Muscle layer of duodenum (tissue), 2 donors: ENCODE measurements around the gene MBNL1.

ENCODE experiments used
- H3K27ac ChIP-seq: one replicate; pipeline ENCODE4 v1.7.0; 2013; ENCODE audit warnings: mild to moderate bottlenecking, low read length
- H3K27me3 ChIP-seq: one replicate; pipeline ENCODE4 v1.7.0; 2013; ENCODE audit warnings: low read depth, mild to moderate bottlenecking, control low read depth, low read length
- H3K36me3 ChIP-seq, 2 donors: one replicate each; pipeline ENCODE4 v1.7.0; 2013; ENCODE audit warnings: low read length in 2 of 2, control low read depth in 1 of 2, mild to moderate bottlenecking in 1 of 2; ENCODE audit not compliant: insufficient read depth in 2 of 2, control insufficient read depth in 1 of 2
- H3K4me1 ChIP-seq, 2 donors: one replicate each; pipeline ENCODE4 v1.7.0; 2013; ENCODE audit warnings: low read length in 2 of 2, mild to moderate bottlenecking in 2 of 2, control low read depth in 1 of 2, moderate library complexity in 1 of 2; ENCODE audit not compliant: insufficient read depth in 2 of 2, control insufficient read depth in 1 of 2
- H3K4me3 ChIP-seq, 2 donors: one replicate each; pipeline ENCODE4 v1.7.0; 2013; ENCODE audit warnings: low read length in 2 of 2, low read depth in 1 of 2, mild to moderate bottlenecking in 1 of 2
- H3K9me3 ChIP-seq, 2 donors: one replicate each; pipeline ENCODE4 v1.7.0; 2013; ENCODE audit warnings: low read length in 2 of 2, control low read depth in 1 of 2, mild to moderate bottlenecking in 1 of 2; ENCODE audit not compliant: control insufficient read depth in 1 of 2
- donor health status: healthy.

The MBNL1 gene

DNA sequence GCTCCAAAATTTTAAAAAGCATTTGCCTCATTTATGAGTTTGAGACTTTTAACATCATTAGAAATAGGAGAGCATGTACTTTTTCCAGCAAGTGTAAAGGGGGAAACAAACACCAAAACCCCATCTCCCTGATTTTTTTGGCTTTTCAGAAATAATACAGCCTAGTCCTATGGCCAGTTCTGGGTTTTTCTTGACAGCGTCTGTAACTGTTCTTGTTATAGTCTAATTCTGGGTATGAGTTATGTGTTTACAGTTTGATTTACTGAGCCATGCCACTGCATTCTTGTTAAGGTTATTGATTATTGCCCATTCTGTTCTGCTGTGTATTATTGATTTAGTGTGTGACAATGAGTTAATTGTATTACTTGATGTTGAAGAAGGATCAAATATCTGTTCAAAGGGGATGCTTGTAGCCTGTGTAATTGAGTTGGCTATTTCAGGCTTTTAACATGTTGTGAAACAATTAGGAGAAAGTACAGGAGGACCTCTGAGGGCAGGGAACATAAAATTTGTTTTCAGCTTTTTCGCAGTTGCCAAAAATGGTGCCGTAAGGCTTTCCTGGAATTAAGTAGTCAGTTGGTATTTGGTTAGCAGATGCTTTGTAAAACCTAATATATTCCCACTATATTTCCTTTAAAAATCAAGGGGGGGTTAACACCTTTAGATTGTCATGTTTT is 46.1 kb downstream of the MBNL1 start:
- Histone ChIP-seq H3K9me3 (no peaks in the 10 kb centered on the region), H3K4me1 (peaks cover 16 to 28% of the 10 kb centered on the region in 2 donors), H3K27ac (peak overlapping the region; percentile 74), H3K36me3 (no peaks in the 10 kb centered on the region), H3K4me3 (no peak overlapping the region), H3K27me3 (no peaks in the 10 kb centered on the region)

DNA sequence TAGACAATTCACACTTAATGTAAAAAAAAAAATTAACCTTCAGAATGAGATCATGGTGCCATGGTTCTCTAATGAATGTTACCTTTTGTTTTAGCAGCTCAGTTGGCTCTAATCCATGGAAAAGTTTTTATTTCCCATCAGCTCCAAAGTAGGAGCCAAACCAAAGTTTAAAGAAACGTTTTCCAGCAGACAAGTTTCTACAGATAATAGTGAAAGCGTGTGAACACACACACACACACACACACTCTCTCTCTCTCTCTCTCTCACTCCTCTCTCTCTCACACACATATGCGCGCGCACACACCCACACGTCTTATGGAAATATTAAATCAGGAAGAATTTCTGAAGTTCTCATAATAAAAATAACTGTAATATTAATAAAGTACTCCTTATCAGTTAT is 46.9 kb downstream of the MBNL1 start:
- H3K9me3 ChIP-seq: no peaks in the 10 kb centered on the region
- peaks cover 0 to 4% of the 10 kb centered on the region in 2 donors for H3K36me3 ChIP-seq
- H3K27ac ChIP-seq: peak overlapping the region; percentile 2
- H3K4me1 ChIP-seq: peaks cover 18 to 36% of the 10 kb centered on the region in 2 donors
- no peaks in the 10 kb centered on the region for H3K27me3 ChIP-seq
- H3K4me3 ChIP-seq: no peak overlapping the region

DNA sequence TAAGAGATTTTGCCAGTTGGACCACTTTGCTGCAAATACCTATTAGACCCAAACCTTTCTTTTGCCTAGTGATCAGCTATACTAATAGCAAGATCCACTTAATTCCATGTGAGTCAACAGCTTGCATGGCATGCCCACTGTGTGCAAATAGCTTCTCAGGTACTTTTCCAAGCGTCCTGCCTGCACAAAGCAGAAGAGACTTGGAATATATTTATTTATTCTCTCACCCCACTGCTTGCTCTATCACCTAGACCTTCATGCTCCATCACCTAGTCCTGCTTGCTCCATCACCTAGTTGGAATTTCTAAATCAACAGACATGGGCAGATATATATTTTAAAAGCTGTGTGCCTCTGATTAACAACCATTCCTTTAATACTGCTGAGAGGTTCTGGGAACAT is 47.6 kb downstream of the MBNL1 start:
- peaks cover 18 to 39% of the 10 kb centered on the region in 2 donors for H3K4me1 ChIP-seq
- H3K9me3 ChIP-seq: no peaks in the 10 kb centered on the region
- H3K27ac ChIP-seq: no peak overlapping the region
- H3K27me3 ChIP-seq: no peaks in the 10 kb centered on the region
- peaks cover 0 to 4% of the 10 kb centered on the region in 2 donors for H3K36me3 ChIP-seq
- no peak overlapping the region for H3K4me3 ChIP-seq

DNA sequence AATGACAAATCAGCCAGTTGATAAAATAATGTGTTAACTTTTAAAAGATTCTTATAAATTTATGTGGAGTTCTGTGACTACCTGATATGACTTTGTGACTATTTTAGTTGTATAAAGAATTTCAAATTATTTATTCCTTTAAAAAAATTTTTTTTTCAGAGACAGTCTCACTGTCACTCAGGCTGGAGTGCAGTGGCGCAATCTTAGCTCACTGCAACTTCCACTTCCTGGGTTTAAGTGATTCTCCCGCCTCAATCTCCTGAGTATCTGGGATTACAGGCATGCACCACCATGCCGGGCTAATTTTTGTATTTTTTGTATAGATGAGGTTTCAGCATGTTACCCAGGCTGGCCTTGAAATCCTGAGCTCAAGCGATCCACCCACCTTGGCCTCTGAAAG is 48.5 kb downstream of the MBNL1 start:
- Histone ChIP-seq H3K4me1 (peaks cover 18 to 48% of the 10 kb centered on the region in 2 donors), H3K27ac (no peak overlapping the region), H3K4me3 (no peak overlapping the region), H3K36me3 (peaks cover 0 to 4% of the 10 kb centered on the region in 2 donors), H3K27me3 (no peaks in the 10 kb centered on the region), H3K9me3 (no peaks in the 10 kb centered on the region)

DNA sequence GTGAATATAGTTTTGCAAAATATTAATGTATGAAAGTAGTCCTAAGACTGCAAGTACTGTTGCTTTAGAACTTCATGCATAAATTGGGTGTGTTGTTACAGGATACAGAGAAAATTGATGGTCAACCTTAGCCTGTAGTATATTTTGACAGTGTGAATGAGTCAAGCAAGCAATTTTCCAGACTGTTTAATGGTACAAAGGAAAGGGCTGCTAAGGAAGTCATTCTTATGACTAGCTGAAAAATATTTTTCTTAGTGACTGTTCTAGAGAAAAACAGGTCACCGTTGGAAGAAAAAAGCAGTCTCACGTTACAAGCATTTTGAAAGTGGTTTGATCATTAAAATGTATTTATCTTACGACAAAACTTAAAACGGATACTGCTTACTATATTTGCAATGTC is 49.2 kb downstream of the MBNL1 start:
- peak overlapping the region; percentile 62 for H3K27ac ChIP-seq
- H3K27me3 ChIP-seq: no peaks in the 10 kb centered on the region
- peaks cover 0 to 4% of the 10 kb centered on the region in 2 donors for H3K36me3 ChIP-seq
- H3K4me3 ChIP-seq: no peak overlapping the region
- peaks cover 18 to 53% of the 10 kb centered on the region in 2 donors for H3K4me1 ChIP-seq
- H3K9me3 ChIP-seq: no peaks in the 10 kb centered on the region

DNA sequence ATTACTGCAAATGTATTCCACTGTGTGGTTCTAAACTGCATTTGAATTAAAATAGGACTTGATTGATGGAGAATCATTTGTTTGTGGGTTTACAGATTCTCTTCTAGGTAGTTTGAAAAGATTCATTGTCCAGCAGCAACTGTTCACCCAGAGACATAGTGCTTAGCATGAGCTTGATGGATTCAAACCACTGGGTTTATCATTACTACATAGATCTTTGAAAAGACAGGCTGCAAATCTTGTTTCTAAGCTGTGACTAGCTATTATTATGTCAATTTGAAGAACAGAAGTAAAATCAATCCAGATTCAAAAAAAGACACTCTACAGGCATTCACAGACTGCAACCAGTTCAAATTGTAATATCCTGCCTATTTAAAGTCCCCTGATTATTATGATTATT is 49.8 kb downstream of the MBNL1 start:
- H3K4me1 ChIP-seq: peaks cover 18 to 53% of the 10 kb centered on the region in 2 donors
- H3K9me3 ChIP-seq: no peaks in the 10 kb centered on the region
- H3K27me3 ChIP-seq: no peaks in the 10 kb centered on the region
- peak overlapping the region; percentile 62 for H3K27ac ChIP-seq
- peaks cover 0 to 4% of the 10 kb centered on the region in 2 donors for H3K36me3 ChIP-seq
- H3K4me3 ChIP-seq: no peak overlapping the region

DNA sequence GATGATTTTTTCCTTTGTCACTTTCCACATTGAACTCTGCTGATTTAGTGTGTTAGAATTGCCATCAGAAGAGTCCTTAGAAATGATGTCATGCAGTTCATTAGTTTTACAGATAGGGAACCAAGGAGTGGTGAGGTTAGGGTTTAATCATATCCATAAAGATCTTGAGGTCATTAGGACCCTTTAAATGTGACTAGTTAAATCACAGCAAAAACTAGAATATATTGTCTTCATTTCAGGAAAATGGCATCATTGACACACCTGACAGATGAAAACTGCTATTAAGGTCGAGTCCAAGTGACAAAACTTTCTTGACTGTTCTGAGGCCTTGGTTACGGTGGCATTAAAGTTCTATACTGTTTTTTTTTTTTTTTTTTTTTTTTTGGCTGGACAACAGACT is 50.5 kb downstream of the MBNL1 start:
- Histone ChIP-seq H3K27ac (no peak overlapping the region), H3K36me3 (peaks cover 0 to 4% of the 10 kb centered on the region in 2 donors), H3K4me1 (peaks cover 18 to 54% of the 10 kb centered on the region in 2 donors), H3K9me3 (no peaks in the 10 kb centered on the region), H3K4me3 (no peak overlapping the region), H3K27me3 (no peaks in the 10 kb centered on the region)

DNA sequence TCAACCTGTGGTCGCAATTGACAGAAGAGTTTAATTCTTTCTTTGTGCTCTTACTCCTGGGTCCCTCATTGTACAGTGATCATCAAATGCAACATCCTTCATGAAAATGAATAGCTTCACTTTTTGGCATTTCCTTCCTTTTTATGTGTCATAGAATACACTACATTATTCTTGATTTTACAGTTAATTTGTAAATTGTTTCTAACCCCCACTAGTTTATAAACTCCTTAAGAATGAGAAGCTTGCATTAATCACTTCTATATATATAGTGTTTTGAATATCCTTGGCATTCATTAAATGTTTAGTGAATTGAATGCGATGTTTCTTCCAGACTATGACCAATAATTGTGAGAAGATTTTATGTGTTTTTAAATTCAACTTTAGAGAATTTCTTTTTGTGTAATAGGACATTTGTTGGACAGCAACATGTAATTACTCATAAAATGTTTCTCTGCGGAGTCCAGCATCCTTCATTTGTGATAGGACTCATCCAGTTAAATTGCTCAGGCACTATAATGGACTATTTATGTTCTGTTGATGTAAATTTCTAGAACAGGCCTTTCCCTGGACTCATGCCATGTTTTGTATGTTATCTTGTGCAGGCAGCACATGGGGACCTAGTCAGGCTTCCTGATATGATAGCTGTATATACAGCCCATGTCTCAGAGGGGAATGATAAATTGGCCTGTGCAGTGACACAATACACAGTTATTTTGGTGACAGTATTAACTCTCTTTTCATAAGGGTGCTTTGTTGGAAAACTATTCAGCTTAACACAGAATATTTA is 51.3 kb downstream of the MBNL1 start:
- H3K27ac ChIP-seq: peak overlapping the region; percentile 43
- peaks cover 13 to 57% of the 10 kb centered on the region in 2 donors for H3K4me1 ChIP-seq
- no peaks in the 10 kb centered on the region for H3K9me3 ChIP-seq
- peaks cover 0 to 4% of the 10 kb centered on the region in 2 donors for H3K36me3 ChIP-seq
- no peak overlapping the region for H3K4me3 ChIP-seq
- H3K27me3 ChIP-seq: no peaks in the 10 kb centered on the region

DNA sequence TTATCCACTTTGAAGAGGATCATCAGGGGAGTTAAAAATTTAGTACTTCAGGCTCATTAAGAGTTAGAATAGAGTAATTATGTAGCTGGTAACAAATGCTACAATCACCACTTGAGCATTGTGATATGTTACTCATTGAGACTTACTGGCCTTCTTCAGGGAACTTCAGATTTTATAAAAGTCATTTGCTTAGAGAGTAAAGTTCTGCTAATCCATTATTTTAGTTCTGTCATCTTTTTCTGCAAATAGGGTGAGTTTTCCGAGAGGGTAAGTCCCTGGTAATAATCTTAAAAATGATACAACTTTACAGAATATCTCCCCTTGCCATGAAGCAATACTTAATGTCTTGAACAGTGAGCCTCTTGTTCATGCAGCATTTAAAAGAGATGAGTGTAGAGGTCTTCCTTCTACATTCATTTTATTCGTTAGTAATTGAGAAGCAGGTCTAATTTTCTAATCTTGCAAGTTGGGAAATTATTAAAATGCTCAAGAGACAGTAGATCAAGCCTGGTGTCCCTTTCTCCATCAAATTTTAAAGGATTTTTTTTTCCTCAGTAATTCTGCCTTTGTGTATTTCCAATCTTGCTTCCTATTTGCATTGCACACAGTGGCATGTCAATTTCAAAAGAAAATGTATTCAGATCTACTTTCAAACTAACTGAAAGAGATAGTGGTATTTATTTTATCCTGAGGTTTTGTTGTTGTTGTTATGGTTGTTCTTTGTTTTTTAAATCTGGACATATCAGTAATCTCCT is 52.6 kb downstream of the MBNL1 start:
- Histone ChIP-seq H3K4me1 (peaks cover 9 to 45% of the 10 kb centered on the region in 2 donors), H3K4me3 (no peak overlapping the region), H3K9me3 (peaks cover 0 to 4% of the 10 kb centered on the region in 2 donors), H3K36me3 (peaks cover 0 to 7% of the 10 kb centered on the region in 2 donors), H3K27me3 (no peaks in the 10 kb centered on the region), H3K27ac (peak overlapping the region; percentile 6)

DNA sequence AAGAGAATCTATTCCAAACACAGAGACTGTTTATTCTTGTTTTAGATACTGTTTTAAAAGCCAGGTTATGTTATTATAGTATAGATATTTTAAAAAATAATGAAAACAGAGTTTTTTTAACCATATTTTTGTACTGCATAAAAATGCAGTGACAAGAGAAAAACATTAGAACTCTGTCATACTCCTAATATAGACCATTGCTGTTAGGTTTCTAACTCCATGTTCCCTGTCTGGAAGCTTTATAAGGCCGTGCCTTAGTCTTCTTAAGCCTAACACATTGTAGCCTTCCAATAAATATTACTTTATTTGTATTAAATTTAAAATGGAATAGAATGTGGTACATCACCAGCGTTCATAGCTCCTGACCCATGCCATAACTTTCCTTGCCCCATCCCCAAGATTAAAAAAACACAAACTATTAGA is 53.2 kb downstream of the MBNL1 start:
- Histone ChIP-seq H3K9me3 (peaks cover 0 to 4% of the 10 kb centered on the region in 2 donors), H3K36me3 (peaks cover 0 to 7% of the 10 kb centered on the region in 2 donors), H3K4me3 (no peak overlapping the region), H3K4me1 (peaks cover 7 to 42% of the 10 kb centered on the region in 2 donors), H3K27me3 (no peaks in the 10 kb centered on the region), H3K27ac (peak overlapping the region; percentile 6)

DNA sequence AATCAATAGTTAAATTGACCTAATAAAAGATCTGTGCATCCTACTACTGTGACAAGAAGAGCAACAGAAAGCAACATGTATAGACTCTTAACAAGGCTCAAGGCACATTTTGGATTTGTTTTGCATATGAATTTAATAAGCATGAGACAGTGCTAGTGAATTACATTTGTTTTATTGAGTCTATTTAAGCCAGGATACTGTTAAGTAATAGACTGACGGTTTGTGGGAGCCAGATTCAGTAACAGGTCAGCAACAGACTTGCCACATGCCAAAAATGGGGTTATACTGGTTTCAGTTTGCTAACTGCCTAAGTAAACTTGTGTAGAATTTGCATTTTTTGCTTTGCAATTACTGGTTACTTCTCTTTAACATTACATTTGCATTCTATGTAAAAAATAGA is 54.0 kb downstream of the MBNL1 start:
- H3K27ac ChIP-seq: no peak overlapping the region
- H3K4me3 ChIP-seq: no peak overlapping the region
- peaks cover 0 to 4% of the 10 kb centered on the region in 2 donors for H3K9me3 ChIP-seq
- H3K4me1 ChIP-seq: peaks cover 7 to 42% of the 10 kb centered on the region in 2 donors
- H3K36me3 ChIP-seq: peaks cover 0 to 7% of the 10 kb centered on the region in 2 donors
- H3K27me3 ChIP-seq: no peaks in the 10 kb centered on the region
